GM12878 (cell line): Measurements from ENCODE around the gene TMEM208.

Experiments
- BHLHE40 ChIP-seq, 2 experiments: fragments of 450-650 bp in 1 of 2; IDR thresholded peaks; 2 replicates each; pipeline ENCODE4 v1.6.1; 2011 to 2017; ENCODE audit warnings: low read depth in 2 of 2, borderline replicate concordance in 1 of 2, improper control_type of control experiment in 1 of 2, low read length in 1 of 2, mild to moderate bottlenecking in 1 of 2
- CBX3 ChIP-seq: fragments of 200-600 bp; sonication (generic); IDR thresholded peaks from 2 replicates; pipeline ENCODE4 v1.6.1; 2016; ENCODE audit warnings: low read depth, borderline replicate concordance
- CHD1 ChIP-seq: IDR thresholded peaks from 2 replicates; pipeline ENCODE4 v1.6.1; 2012; ENCODE audit warnings: low read depth, low read length, improper control_type of control experiment
- CTCF ChIP-seq, 3 experiments: IDR thresholded peaks in 2 of 3; conservative IDR thresholded peaks in 1 of 3; 2 replicates each; pipeline ENCODE4 v1.5.1; 2011; ENCODE audit warnings: low read depth in 3 of 3, low read length in 3 of 3, mild to moderate bottlenecking in 3 of 3, control low read depth in 2 of 3, moderate library complexity in 2 of 3, inconsistent platforms in 1 of 3, mixed read lengths in 1 of 3; ENCODE audit not compliant: control insufficient read depth in 2 of 3, insufficient read depth in 1 of 3; ENCODE audit errors: extremely low read depth in 1 of 3
- EZH2 ChIP-seq: IDR thresholded peaks from 2 replicates; pipeline ENCODE4 v1.6.1; 2012; ENCODE audit warnings: low read depth, mild to moderate bottlenecking, control low read depth, inconsistent platforms, low read length, borderline replicate concordance; ENCODE audit not compliant: control insufficient read depth
- FOXM1 ChIP-seq: IDR thresholded peaks from 2 replicates; pipeline ENCODE4 v1.6.1; 2012; ENCODE audit warnings: low read depth, mild to moderate bottlenecking, inconsistent platforms, low read length, moderate library complexity
- IKZF2 ChIP-seq, 2 experiments: fragments of 450-650 bp; IDR thresholded peaks; 2 replicates each; pipeline ENCODE4 v1.6.1; 2017; ENCODE audit warnings: mild to moderate bottlenecking in 2 of 2, moderate library complexity in 2 of 2
- MXI1 ChIP-seq: fragments of 150-350 bp; IDR thresholded peaks from 2 replicates; pipeline ENCODE4 v1.6.1; 2011; ENCODE audit warnings: low read depth, mild to moderate bottlenecking, inconsistent platforms, low read length, improper control_type of control experiment
- POLR2A ChIP-seq: IDR thresholded peaks from 2 replicates; pipeline ENCODE4 v1.6.1; 2011; ENCODE audit warnings: low read depth, mild to moderate bottlenecking, low read length
- POLR2AphosphoS5 ChIP-seq: IDR thresholded peaks from 2 replicates; pipeline ENCODE4 v1.6.1; 2011; ENCODE audit warnings: mild to moderate bottlenecking, low read length, inconsistent platforms
- SIX5 ChIP-seq: IDR thresholded peaks from 2 replicates; pipeline ENCODE4 v1.6.1; 2011; ENCODE audit warnings: mild to moderate bottlenecking, low read depth, low read length, moderate library complexity; ENCODE audit not compliant: severe bottlenecking
- SP1 ChIP-seq: IDR thresholded peaks from one replicate; pipeline ENCODE4 v1.6.1; 2011; ENCODE audit warnings: low read depth, low read length
- USF2 ChIP-seq: IDR thresholded peaks from 2 replicates; pipeline ENCODE4 v1.6.1; 2011; ENCODE audit warnings: low read depth, low read length, improper control_type of control experiment, borderline replicate concordance
- YY1 ChIP-seq: IDR thresholded peaks from 2 replicates; pipeline ENCODE4 v1.6.1; 2011; ENCODE audit warnings: low read depth, mild to moderate bottlenecking, low read length

- TF ChIP-seq MXI1 = no peak
- no peak for TF ChIP-seq CTCF (IDR thresholded peaks at IDR 0.05 in 2 of 3, conservative IDR thresholded peaks at IDR 0.05 in 1 of 3; ENCODE audit: control insufficient read depth in 2 of 3, extremely low read depth in 1 of 3, insufficient read depth in 1 of 3, low read depth in 3 of 3, low read length in 3 of 3)
- TF ChIP-seq EZH2 = no peak
- TF ChIP-seq YY1 = no peak
- no peak for TF ChIP-seq POLR2AphosphoS5
- no peak for TF ChIP-seq CHD1
- no peak for TF ChIP-seq SIX5
- TF ChIP-seq FOXM1 = no peak
- TF ChIP-seq USF2 = no peak
- TF ChIP-seq BHLHE40 (IDR thresholded peaks at IDR 0.05; ENCODE audit: borderline replicate concordance in 1 of 2, low read depth in 2 of 2, low read length in 1 of 2) = no peak
- TF ChIP-seq POLR2A = no peak
- TF ChIP-seq CBX3 = no peak
- no peak for TF ChIP-seq IKZF2 (IDR thresholded peaks at IDR 0.05)
- TF ChIP-seq SP1 = no peak
Measured at GRCh38 chr16:67202956-67203493, 23.9 kb upstream of the TMEM208 start.
